ENCODE measurements around the gene GLIS1. TPM values are rescaled to one million over a fixed set of nuclear protein-coding genes. Genes with fewer than 3 reads are reported as not detected.

The GLIS1 gene
- total RNA-seq, 1 experiment from 2014 or later, result 1.7 TPM

GRCh38 chr1:53687426-53687825 lies 51.5 kb downstream of the GLIS1 start:
- no peak overlapping the region for H3K27ac ChIP-seq (ENCODE audit: low read length)
- H3K4me3 ChIP-seq (ENCODE audit: low read length), result no peak overlapping the region
- H3K9me3 ChIP-seq (ENCODE audit: low read length), result no peaks in the 10 kb centered on the region
- DNase-seq (no peak), ATAC-seq (no peak)
- intact Hi-C loops (cut with micrococcal nuclease), result no loop called here
- no peak for TF ChIP-seq CTCF (conservative IDR thresholded peaks at IDR 0.05; ENCODE audit: low read depth, low read length)
- no peak for TF ChIP-seq EZH2 (IDR thresholded peaks at IDR 0.05; ENCODE audit: low read length, unreplicated experiment)
- no peak for TF ChIP-seq EZH2phosphoT487 (IDR thresholded peaks at IDR 0.05; ENCODE audit: borderline replicate concordance, low read length)
- H3F3A ChIP-seq (ENCODE audit: low read length, unreplicated experiment), result no peaks in the 10 kb centered on the region
- POLR2A ChIA-PET (ENCODE audit: unreplicated experiment), result no interaction called here
- H3K27me3 ChIP-seq (ENCODE audit: low read length), result no peaks in the 10 kb centered on the region
- CTCF ChIA-PET, result no interaction called here
- no peaks in the 10 kb centered on the region for H3K79me2 ChIP-seq (ENCODE audit: low read length)
- H3K9me2 ChIP-seq (replicated peaks; ENCODE audit: low read length), result no peaks in the 10 kb centered on the region
- H2AFZ ChIP-seq (ENCODE audit: low read length), result no peak overlapping the region
- H3K4me2 ChIP-seq (ENCODE audit: low read length), result no peak overlapping the region
- H3K36me3 ChIP-seq (ENCODE audit: low read depth, low read length), result no peaks in the 10 kb centered on the region
- no TSS peak for BruUV-seq (replicated peaks)
- no peak overlapping the region for H3K9ac ChIP-seq (ENCODE audit: low read length)
- no peaks in the 10 kb centered on the region for H3K4me1 ChIP-seq (ENCODE audit: insufficient read depth, low read length)
- no peaks in the 10 kb centered on the region for H4K20me1 ChIP-seq (ENCODE audit: low read length)

GRCh38 chr1:53686965-53687267 lies 52.0 kb downstream of the GLIS1 start:
- H3K36me3 ChIP-seq (ENCODE audit: low read depth, low read length), result no peaks in the 10 kb centered on the region
- H3K9ac ChIP-seq (ENCODE audit: low read length), result no peak overlapping the region
- no peaks in the 10 kb centered on the region for H3K9me3 ChIP-seq (ENCODE audit: low read length)
- intact Hi-C loops (cut with micrococcal nuclease), result no loop called here
- CTCF ChIA-PET, result no interaction called here
- POLR2A ChIA-PET (ENCODE audit: unreplicated experiment), result no interaction called here
- H3K4me2 ChIP-seq (ENCODE audit: low read length), result no peak overlapping the region
- H3K4me1 ChIP-seq (ENCODE audit: insufficient read depth, low read length), result no peaks in the 10 kb centered on the region
- no peaks in the 10 kb centered on the region for H3K27me3 ChIP-seq (ENCODE audit: low read length)
- no peak for TF ChIP-seq CTCF (conservative IDR thresholded peaks at IDR 0.05; ENCODE audit: low read depth, low read length)
- no peak for TF ChIP-seq EZH2 (IDR thresholded peaks at IDR 0.05; ENCODE audit: low read length, unreplicated experiment)
- no peak for TF ChIP-seq EZH2phosphoT487 (IDR thresholded peaks at IDR 0.05; ENCODE audit: borderline replicate concordance, low read length)
- no peak overlapping the region for H3K4me3 ChIP-seq (ENCODE audit: low read length)
- H3F3A ChIP-seq (ENCODE audit: low read length, unreplicated experiment), result no peaks in the 10 kb centered on the region
- BruUV-seq (replicated peaks), result no TSS peak
- no peaks in the 10 kb centered on the region for H3K79me2 ChIP-seq (ENCODE audit: low read length)
- ATAC-seq, result no peak
- no peak overlapping the region for H2AFZ ChIP-seq (ENCODE audit: low read length)
- H3K9me2 ChIP-seq (replicated peaks; ENCODE audit: low read length), result no peaks in the 10 kb centered on the region
- H4K20me1 ChIP-seq (ENCODE audit: low read length), result no peaks in the 10 kb centered on the region
- no peak overlapping the region for H3K27ac ChIP-seq (ENCODE audit: low read length)
- DNase-seq, result no peak

- Histone ChIP-seq H4K20me1 (ENCODE audit: low read length) (no peaks in the 10 kb centered on the region), H3K27me3 (ENCODE audit: low read length) (no peaks in the 10 kb centered on the region), H2AFZ (ENCODE audit: low read length) (no peak overlapping the region), H3K4me1 (ENCODE audit: insufficient read depth, low read length) (no peaks in the 10 kb centered on the region), H3K4me3 (ENCODE audit: low read length) (no peak overlapping the region), H3K9me3 (ENCODE audit: low read length) (no peaks in the 10 kb centered on the region), H3K79me2 (ENCODE audit: low read length) (no peaks in the 10 kb centered on the region), H3K9me2 (replicated peaks; ENCODE audit: low read length) (no peaks in the 10 kb centered on the region), H3K9ac (ENCODE audit: low read length) (no peak overlapping the region), H3K36me3 (ENCODE audit: low read depth, low read length) (no peaks in the 10 kb centered on the region), H3K27ac (ENCODE audit: low read length) (no peak overlapping the region), H3F3A (ENCODE audit: low read length, unreplicated experiment) (no peaks in the 10 kb centered on the region), H3K4me2 (ENCODE audit: low read length) (no peak overlapping the region)
- CTCF ChIA-PET, result interaction anchor here (0.5 kb wide), 1 partner anchor 294 kb away, joined by 3 read pairs; no protein-coding TSS in a partner anchor
- no peak for DNase-seq
- POLR2A ChIA-PET (ENCODE audit: unreplicated experiment), result no interaction called here
- no TSS peak for BruUV-seq (replicated peaks)
- intact Hi-C loops (cut with micrococcal nuclease), result no loop called here
- ATAC-seq, result no peak
- TF ChIP-seq EZH2 (IDR thresholded peaks at IDR 0.05; ENCODE audit: low read length, unreplicated experiment) (no peak), CTCF (conservative IDR thresholded peaks at IDR 0.05; ENCODE audit: low read depth, low read length) (no peak), EZH2phosphoT487 (IDR thresholded peaks at IDR 0.05; ENCODE audit: borderline replicate concordance, low read length) (no peak)
These were observed 52.6 kb downstream of the GLIS1 start for GRCh38 chr1:53686091-53686964.
